ENCODE results near the gene CYP46A1. TPM values are rescaled to one million over a fixed set of nuclear protein-coding genes. Genes with fewer than 3 reads are reported as not detected.

Gene CYP46A1
- total RNA-seq, 1 donor from 2014 or later: 1.3 TPM

DNA sequence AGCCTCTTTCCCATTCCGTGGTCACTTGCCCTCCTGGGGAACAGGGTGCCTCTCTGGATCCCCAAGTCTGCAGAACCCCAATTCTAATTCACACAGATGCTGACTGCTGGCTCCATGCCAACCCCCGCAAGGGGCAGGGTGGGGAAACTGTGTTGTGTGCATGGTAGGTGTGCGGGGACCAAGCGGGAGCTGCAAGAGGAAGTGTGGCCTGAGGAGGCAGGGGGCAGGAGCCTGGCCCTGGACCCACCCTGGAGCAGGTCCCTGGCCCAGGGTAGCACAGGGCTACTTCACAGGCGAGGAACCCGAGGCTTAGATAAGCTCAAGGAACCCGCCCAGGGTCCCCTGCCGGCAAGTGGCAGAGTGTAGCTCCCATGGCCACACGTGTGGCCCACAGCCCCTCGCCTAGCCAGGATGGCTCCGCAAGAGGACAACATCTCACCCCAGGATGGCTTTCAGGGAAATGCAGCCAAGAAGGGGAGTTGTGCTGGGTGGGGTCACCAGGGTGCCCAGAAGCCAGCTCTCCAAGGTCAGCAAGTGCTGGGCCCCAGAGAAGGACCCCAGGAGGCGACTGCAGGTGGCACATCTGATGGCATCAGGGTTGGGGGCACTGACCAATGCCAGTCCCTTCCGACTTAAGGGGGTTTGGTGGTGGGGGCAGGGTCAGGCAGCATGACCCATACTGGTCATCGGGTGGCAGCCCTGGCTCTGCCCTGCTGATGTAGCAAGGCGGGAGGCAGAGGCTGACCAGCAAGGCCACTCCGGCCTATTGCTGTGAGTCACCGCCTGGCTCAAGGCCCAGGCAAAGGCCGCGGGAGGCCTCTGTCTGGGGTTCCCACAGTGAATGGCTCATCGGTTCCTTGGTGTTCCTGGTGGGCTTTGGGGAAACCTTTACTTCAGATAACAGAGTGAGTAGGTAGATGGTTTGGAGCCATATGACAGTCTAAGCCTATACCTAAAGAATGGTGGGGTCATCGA lies 71.8 kb downstream of the CYP46A1 start:
- Histone ChIP-seq H3K4me3 (no peak overlapping the region), H3K27me3 (no peaks in the 10 kb centered on the region), H3K36me3 (no peaks in the 10 kb centered on the region), H3K27ac (peak overlapping the region; percentile 30), H3K4me1 (peaks cover 38% of the 10 kb centered on the region), H3K9me3 (no peaks in the 10 kb centered on the region)
- DNase-seq (peak; percentile 74), ATAC-seq (peak; percentile 61)
- intact Hi-C loops (cut with DNase I): no loop called here
- TF ChIP-seq, protein P1, sequence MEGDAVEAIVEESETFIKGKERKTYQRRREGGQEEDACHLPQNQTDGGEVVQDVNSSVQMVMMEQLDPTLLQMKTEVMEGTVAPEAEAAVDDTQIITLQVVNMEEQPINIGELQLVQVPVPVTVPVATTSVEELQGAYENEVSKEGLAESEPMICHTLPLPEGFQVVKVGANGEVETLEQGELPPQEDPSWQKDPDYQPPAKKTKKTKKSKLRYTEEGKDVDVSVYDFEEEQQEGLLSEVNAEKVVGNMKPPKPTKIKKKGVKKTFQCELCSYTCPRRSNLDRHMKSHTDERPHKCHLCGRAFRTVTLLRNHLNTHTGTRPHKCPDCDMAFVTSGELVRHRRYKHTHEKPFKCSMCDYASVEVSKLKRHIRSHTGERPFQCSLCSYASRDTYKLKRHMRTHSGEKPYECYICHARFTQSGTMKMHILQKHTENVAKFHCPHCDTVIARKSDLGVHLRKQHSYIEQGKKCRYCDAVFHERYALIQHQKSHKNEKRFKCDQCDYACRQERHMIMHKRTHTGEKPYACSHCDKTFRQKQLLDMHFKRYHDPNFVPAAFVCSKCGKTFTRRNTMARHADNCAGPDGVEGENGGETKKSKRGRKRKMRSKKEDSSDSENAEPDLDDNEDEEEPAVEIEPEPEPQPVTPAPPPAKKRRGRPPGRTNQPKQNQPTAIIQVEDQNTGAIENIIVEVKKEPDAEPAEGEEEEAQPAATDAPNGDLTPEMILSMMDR (IDR thresholded peaks at IDR 0.05): no peak

DNA sequence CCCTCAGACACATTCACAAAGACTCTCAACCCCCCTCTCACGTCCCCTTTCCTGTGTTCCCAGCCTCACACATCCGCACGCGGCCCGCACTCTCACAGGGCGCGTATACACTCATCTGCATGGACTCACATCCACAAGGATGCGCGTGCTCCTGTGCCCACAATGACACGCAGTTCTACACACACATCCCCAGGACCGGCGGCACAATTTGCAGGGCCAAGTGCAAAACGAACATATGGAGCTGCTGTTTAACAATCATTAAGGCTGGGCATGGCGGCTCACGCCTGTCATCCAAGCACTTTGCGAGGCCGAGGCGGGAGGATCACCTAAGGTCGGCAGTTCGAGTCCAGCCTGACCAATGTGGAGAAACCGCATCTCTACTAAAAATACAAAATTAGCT lies 72.7 kb downstream of the CYP46A1 start:
- no peaks in the 10 kb centered on the region for H3K27me3 ChIP-seq
- H3K9me3 ChIP-seq: no peaks in the 10 kb centered on the region
- TF ChIP-seq, protein P1 (IDR thresholded peaks at IDR 0.05): no peak
- intact Hi-C loops (cut with DNase I): no loop called here
- ATAC-seq: no peak
- peak; percentile 49 for DNase-seq
- peaks cover 36% of the 10 kb centered on the region for H3K4me1 ChIP-seq
- H3K36me3 ChIP-seq: no peaks in the 10 kb centered on the region
- H3K4me3 ChIP-seq: no peak overlapping the region
- H3K27ac ChIP-seq: no peak overlapping the region

DNA sequence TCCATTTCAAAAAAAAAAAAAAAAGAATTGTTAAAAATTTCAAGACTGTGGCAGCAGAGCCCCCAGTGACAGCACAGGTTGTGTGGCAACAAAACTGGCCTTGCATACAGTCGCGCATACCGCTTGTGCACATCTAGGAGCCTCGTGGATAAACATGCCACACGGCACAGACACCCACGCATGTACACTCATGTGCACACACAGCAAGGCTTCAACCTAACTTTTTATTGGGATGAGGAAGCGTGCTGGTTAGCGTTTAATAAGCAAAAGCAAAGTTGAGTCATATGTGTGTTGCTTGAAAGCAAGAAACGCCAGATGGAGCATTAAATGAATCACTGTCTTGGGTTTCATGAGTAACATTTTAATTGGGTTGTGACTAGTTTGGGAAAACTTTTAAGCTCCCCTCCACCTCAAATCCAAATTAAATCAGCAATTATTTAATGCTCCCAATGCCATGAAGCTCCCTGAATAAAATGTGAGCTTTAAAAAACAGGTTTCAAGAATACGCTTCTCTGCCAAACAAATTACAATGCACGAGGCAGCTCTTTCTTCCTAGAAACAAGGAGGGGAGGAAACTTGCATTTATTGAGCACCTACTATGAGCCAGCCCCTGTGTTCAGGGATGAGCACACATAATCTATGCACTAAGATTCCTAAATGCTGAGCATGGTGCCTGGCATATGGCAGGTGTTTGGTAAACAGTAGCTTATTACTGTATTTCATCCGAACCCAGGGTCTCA lies 73.4 kb downstream of the CYP46A1 start:
- intact Hi-C loops (cut with DNase I): no loop called here
- DNase-seq (peak; percentile 30), ATAC-seq (no peak)
- no peak overlapping the region for H3K4me3 ChIP-seq
- H3K36me3 ChIP-seq: no peaks in the 10 kb centered on the region
- H3K9me3 ChIP-seq: no peaks in the 10 kb centered on the region
- H3K4me1 ChIP-seq: peaks cover 29% of the 10 kb centered on the region
- TF ChIP-seq, protein P1 (IDR thresholded peaks at IDR 0.05): no peak
- H3K27me3 ChIP-seq: no peaks in the 10 kb centered on the region
- H3K27ac ChIP-seq: no peak overlapping the region

DNA sequence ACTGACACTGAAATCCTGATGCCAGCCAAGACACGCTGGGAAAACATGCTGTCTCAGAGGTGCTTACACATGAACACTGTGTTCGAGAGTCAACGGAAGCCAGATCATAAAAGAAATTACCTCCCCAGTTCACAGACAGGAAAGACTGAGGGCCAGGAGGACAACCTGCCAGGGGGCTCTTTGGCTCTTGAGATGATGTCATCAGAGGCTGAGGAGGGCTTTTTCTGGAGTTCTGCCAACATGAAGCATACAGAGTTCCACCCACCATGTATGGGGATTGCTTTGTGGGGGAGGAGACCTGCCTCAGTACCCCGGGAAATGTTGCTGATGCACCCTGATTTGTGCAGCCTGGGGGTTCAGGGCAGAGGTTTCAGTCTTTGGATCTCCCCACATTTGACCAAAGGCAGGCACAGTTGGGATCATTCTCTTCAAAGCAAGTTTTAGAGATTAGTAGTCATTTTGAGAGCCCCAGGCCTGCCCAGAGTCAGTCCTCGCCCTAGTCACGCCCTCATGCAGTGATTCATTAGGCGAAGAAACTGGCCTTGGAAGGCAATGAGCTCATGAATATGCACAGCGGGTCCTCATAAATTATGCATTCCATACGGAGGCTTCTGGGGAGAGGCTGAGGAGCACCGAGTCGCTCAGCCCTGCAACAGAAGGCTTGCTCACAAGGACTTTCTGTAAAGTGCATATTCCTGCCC lies 74.2 kb downstream of the CYP46A1 start:
- no peak overlapping the region for H3K4me3 ChIP-seq
- no peaks in the 10 kb centered on the region for H3K9me3 ChIP-seq
- ATAC-seq: no peak
- no peaks in the 10 kb centered on the region for H3K27me3 ChIP-seq
- intact Hi-C loops (cut with DNase I): no loop called here
- H3K36me3 ChIP-seq: no peaks in the 10 kb centered on the region
- no peak overlapping the region for H3K27ac ChIP-seq
- H3K4me1 ChIP-seq: peaks cover 23% of the 10 kb centered on the region
- TF ChIP-seq, protein P1 (IDR thresholded peaks at IDR 0.05): no peak
- no peak for DNase-seq

DNA sequence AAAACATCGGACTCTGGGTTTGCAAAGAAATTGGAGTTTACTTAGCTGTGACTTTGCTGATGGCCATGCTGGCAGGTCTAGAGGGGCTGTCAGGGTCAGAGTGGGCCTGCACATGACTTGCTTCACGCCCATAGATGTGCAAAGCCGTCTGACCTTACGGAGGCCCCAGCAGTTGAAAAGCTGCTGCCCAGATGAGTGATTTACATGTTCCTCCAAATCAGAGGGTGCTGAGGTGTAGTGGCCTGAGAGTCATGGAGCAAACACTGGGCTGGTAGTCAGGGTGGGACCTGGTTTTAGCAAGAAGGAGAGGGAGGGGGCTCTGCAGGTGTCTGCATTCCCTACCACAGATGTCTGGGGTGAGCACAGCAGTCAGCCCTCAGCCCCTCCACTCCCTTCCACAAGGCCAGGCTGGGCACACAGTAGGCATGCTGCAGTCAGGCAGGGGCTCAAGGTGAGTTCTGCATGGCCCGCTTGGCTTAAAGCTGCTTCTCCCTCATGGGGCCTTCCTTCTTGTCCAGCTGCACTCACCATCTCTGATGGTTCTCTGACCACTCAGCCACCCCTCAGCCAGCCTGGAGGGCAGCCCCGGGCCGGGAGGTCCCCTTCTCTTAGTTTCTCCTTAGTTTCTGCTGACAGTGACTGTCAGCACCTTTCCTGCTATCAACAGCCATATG lies 74.9 kb downstream of the CYP46A1 start:
- peak; percentile 23 for DNase-seq
- peak overlapping the region; percentile 1 for H3K27ac ChIP-seq
- TF ChIP-seq, protein P1 (IDR thresholded peaks at IDR 0.05): no peak
- H3K4me1 ChIP-seq: peaks cover 15% of the 10 kb centered on the region
- no peak for ATAC-seq
- H3K4me3 ChIP-seq: no peak overlapping the region
- intact Hi-C loops (cut with DNase I): no loop called here
- no peaks in the 10 kb centered on the region for H3K27me3 ChIP-seq
- no peaks in the 10 kb centered on the region for H3K9me3 ChIP-seq
- H3K36me3 ChIP-seq: no peaks in the 10 kb centered on the region
